OCI-LY1 (cell line): ENCODE results near the gene GAP43.
A peak's percentile ranks its signal among the peaks of the same experiment; 100 is the strongest.

Source experiments
- H2AFZ ChIP-seq: fragments of 200-600 bp; sonication (generic), shearing (Covaris generic); 2 replicates; pipeline ENCODE4 v1.6.0; 2014; ENCODE audit warnings: antibody characterized with exemption, mild to moderate bottlenecking, low read length
- H3F3A ChIP-seq: fragments of 200-600 bp; sonication (generic), shearing (Covaris generic); 2 replicates; pipeline ENCODE4 v1.6.0; 2014; ENCODE audit warnings: mild to moderate bottlenecking, antibody characterized with exemption, low read length, moderate library complexity; ENCODE audit not compliant: insufficient read depth
- H3K27ac ChIP-seq: fragments of 200-600 bp; sonication (generic); 2 replicates; pipeline ENCODE4 v1.5.1; 2014; ENCODE audit warnings: low read length, mixed run types, mild to moderate bottlenecking, low read depth; ENCODE audit not compliant: poor library complexity, severe bottlenecking
- H3K27me3 ChIP-seq: fragments of 200-600 bp; sonication (generic); 2 replicates; pipeline ENCODE4 v1.6.0; 2014; ENCODE audit warnings: antibody characterized with exemption, mild to moderate bottlenecking, low read length, moderate library complexity; ENCODE audit not compliant: insufficient read depth
- H3K36me3 ChIP-seq: fragments of 200-600 bp; sonication (generic); 2 replicates; pipeline ENCODE4 v1.6.1; 2014; ENCODE audit warnings: mild to moderate bottlenecking, antibody characterized with exemption, low read length, moderate library complexity, mixed read lengths; ENCODE audit not compliant: insufficient read depth
- H3K4me1 ChIP-seq: fragments of 200-600 bp; sonication (generic); 2 replicates; pipeline ENCODE4 v1.5.1; 2014; ENCODE audit warnings: mild to moderate bottlenecking, low read length, moderate library complexity; ENCODE audit not compliant: insufficient read depth, severe bottlenecking
- H3K4me2 ChIP-seq: fragments of 200-600 bp; sonication (generic), shearing (Covaris generic); 2 replicates; pipeline ENCODE4 v1.6.1; 2014; ENCODE audit warnings: low read length
- H3K4me3 ChIP-seq: fragments of 200-600 bp; sonication (generic); 2 replicates; pipeline ENCODE4 v1.5.1; 2014; ENCODE audit warnings: low read length, low read depth, mild to moderate bottlenecking, mixed read lengths; ENCODE audit not compliant: poor library complexity, severe bottlenecking
- H3K79me2 ChIP-seq: fragments of 200-600 bp; shearing (Covaris generic); 2 replicates; pipeline ENCODE4 v1.6.1; 2016; ENCODE audit warnings: mixed run types, low read length, mixed read lengths; ENCODE audit not compliant: insufficient read depth
- H3K9ac ChIP-seq: fragments of 200-600 bp; sonication (generic), shearing (Covaris generic); 2 replicates; pipeline ENCODE4 v1.6.1; 2014; ENCODE audit warnings: mild to moderate bottlenecking, low read length, mixed read lengths
- H3K9me2 ChIP-seq: fragments of 200-600 bp; sonication (generic), shearing (Covaris generic); 2 replicates; pipeline ENCODE4 v1.6.1; 2014; ENCODE audit warnings: low read depth, mild to moderate bottlenecking, low read length, mixed read lengths
- H3K9me3 ChIP-seq: fragments of 200-600 bp; shearing (Covaris generic); 2 replicates; pipeline ENCODE4 v1.6.1; 2014; ENCODE audit warnings: low read length, mixed read lengths
- H4K20me1 ChIP-seq: fragments of 200-600 bp; sonication (generic), shearing (Covaris generic); 2 replicates; pipeline ENCODE4 v1.6.0; 2016; ENCODE audit warnings: mild to moderate bottlenecking, low read length; ENCODE audit not compliant: insufficient read depth
- CTCF ChIP-seq: fragments of 200-600 bp; sonication (generic), shearing (Covaris generic); IDR thresholded peaks from 2 replicates; pipeline ENCODE4 v1.5.1; 2017; ENCODE audit warnings: mild to moderate bottlenecking, antibody characterized with exemption, low read length, moderate library complexity, mixed read lengths
- EZH2 ChIP-seq: fragments of 200-600 bp; sonication (generic), shearing (Covaris generic); IDR thresholded peaks from 2 replicates; pipeline ENCODE4 v1.8.0; 2017; ENCODE audit warnings: borderline replicate concordance, mixed run types, mild to moderate bottlenecking, antibody characterized with exemption, low read length, moderate library complexity, mixed read lengths

GAP43 gene

GRCh38 chr3:115691964-115692363 lies 68.7 kb downstream of the GAP43 start:
- H4K20me1 ChIP-seq = no peaks in the 10 kb centered on the region
- H3K27me3 ChIP-seq = no peaks in the 10 kb centered on the region
- TF ChIP-seq EZH2 = no peak
- no peak overlapping the region for H3K27ac ChIP-seq
- H3K4me2 ChIP-seq = no peak overlapping the region
- H3K4me3 ChIP-seq = no peak overlapping the region
- no peak overlapping the region for H2AFZ ChIP-seq
- no peaks in the 10 kb centered on the region for H3K79me2 ChIP-seq
- no peaks in the 10 kb centered on the region for H3F3A ChIP-seq
- H3K9ac ChIP-seq = no peak overlapping the region
- no peaks in the 10 kb centered on the region for H3K4me1 ChIP-seq
- no peaks in the 10 kb centered on the region for H3K9me3 ChIP-seq
- H3K9me2 ChIP-seq = no peaks in the 10 kb centered on the region
- H3K36me3 ChIP-seq = no peaks in the 10 kb centered on the region

- H3K36me3 ChIP-seq = no peaks in the 10 kb centered on the region
- no peaks in the 10 kb centered on the region for H3K9me3 ChIP-seq
- no peak overlapping the region for H3K4me3 ChIP-seq
- H4K20me1 ChIP-seq = no peaks in the 10 kb centered on the region
- no peaks in the 10 kb centered on the region for H3F3A ChIP-seq
- H2AFZ ChIP-seq = no peak overlapping the region
- H3K9ac ChIP-seq = no peak overlapping the region
- H3K79me2 ChIP-seq = no peaks in the 10 kb centered on the region
- no peak overlapping the region for H3K4me2 ChIP-seq
- H3K4me1 ChIP-seq = no peaks in the 10 kb centered on the region
- H3K27me3 ChIP-seq = no peaks in the 10 kb centered on the region
- H3K9me2 ChIP-seq = no peaks in the 10 kb centered on the region
- TF ChIP-seq EZH2 (no peak), CTCF (peak; percentile 65)
- H3K27ac ChIP-seq = no peak overlapping the region
Observed at GRCh38 chr3:115692887-115693524, 69.7 kb downstream of the GAP43 start.

GRCh38 chr3:115693868-115694267 lies 70.6 kb downstream of the GAP43 start:
- Histone ChIP-seq H3K27me3 (no peaks in the 10 kb centered on the region), H3K9ac (no peak overlapping the region), H4K20me1 (no peaks in the 10 kb centered on the region), H3F3A (no peaks in the 10 kb centered on the region), H3K36me3 (no peaks in the 10 kb centered on the region), H2AFZ (no peak overlapping the region), H3K27ac (no peak overlapping the region), H3K4me1 (no peaks in the 10 kb centered on the region), H3K79me2 (no peaks in the 10 kb centered on the region), H3K4me2 (no peak overlapping the region), H3K4me3 (no peak overlapping the region), H3K9me2 (no peaks in the 10 kb centered on the region), H3K9me3 (no peaks in the 10 kb centered on the region)
- TF ChIP-seq CTCF (no peak), EZH2 (no peak)

GRCh38 chr3:115695090-115695489 lies 71.8 kb downstream of the GAP43 start:
- Histone ChIP-seq H2AFZ (no peak overlapping the region), H3K9ac (no peak overlapping the region), H3K4me2 (no peak overlapping the region), H3K36me3 (no peaks in the 10 kb centered on the region), H3F3A (no peaks in the 10 kb centered on the region), H3K9me2 (no peaks in the 10 kb centered on the region), H3K27ac (no peak overlapping the region), H4K20me1 (no peaks in the 10 kb centered on the region), H3K4me3 (no peak overlapping the region), H3K79me2 (no peaks in the 10 kb centered on the region), H3K9me3 (no peaks in the 10 kb centered on the region), H3K27me3 (no peaks in the 10 kb centered on the region), H3K4me1 (no peaks in the 10 kb centered on the region)
- no peak for TF ChIP-seq CTCF
- TF ChIP-seq EZH2 = no peak
